Sigmoid colon (tissue), 7 donors: ENCODE results near the gene MYRF. TPM values are rescaled to one million over a fixed set of nuclear protein-coding genes. Genes with fewer than 3 reads are reported as not detected.

Experiments used
- DNase-seq: peaks from one replicate; pipeline ENCODE4 v3.0.0-alpha.2; 2019
- H3K27ac ChIP-seq, 4 donors: fragments of 200-600 bp; sonication (generic); one replicate each; pipeline ENCODE4 v1.5.1; 2016 to 2019; ENCODE audit warnings: mild to moderate bottlenecking in 1 of 4
- H3K27me3 ChIP-seq, 3 donors: fragments of 200-600 bp; sonication (generic); one replicate each; pipeline ENCODE4 v1.5.1; 2019; ENCODE audit warnings: mild to moderate bottlenecking in 1 of 3
- H3K36me3 ChIP-seq, 4 donors: fragments of 200-600 bp; sonication (generic); one replicate each; pipeline ENCODE4 v1.5.1; 2016 to 2019
- H3K4me1 ChIP-seq, 4 donors: fragments of 200-600 bp; sonication (generic); one replicate each; pipeline ENCODE4 v1.5.1; 2017 to 2019
- H3K4me3 ChIP-seq, 4 donors: fragments of 200-600 bp; sonication (generic); one replicate each; pipeline ENCODE4 v1.5.1; 2017 to 2019; ENCODE audit warnings: mild to moderate bottlenecking in 2 of 4, moderate library complexity in 1 of 4
- H3K9me3 ChIP-seq, 4 donors: fragments of 200-600 bp in 3 of 4; sonication (generic) in 3 of 4; one replicate each; pipeline versions ENCODE4 v1.5.1 to v1.6.1; 2013 to 2019
- CTCF ChIP-seq, 4 experiments: fragments of 450-650 bp in 3 of 4; fragments of 200-600 bp in 1 of 4; IDR thresholded peaks; one replicate each; pipeline ENCODE4 v1.5.1; 2016 to 2019; ENCODE audit warnings: antibody characterized with exemption in 4 of 4, mild to moderate bottlenecking in 3 of 4, moderate library complexity in 2 of 4
- EP300 ChIP-seq, 4 donors: sonication (generic); formaldehyde crosslinking; IDR thresholded peaks; one replicate each; pipeline ENCODE4 v1.6.1; 2017; ENCODE audit warnings: antibody characterized with exemption in 4 of 4
- POLR2A ChIP-seq, 2 donors: fragments of 450-650 bp; IDR thresholded peaks; one replicate each; pipeline ENCODE4 v1.6.1; 2016; ENCODE audit warnings: antibody characterized with exemption in 2 of 2, mild to moderate bottlenecking in 2 of 2, moderate library complexity in 2 of 2
- POLR2AphosphoS5 ChIP-seq, 4 donors: sonication (generic); formaldehyde crosslinking; IDR thresholded peaks; one replicate each; pipeline ENCODE4 v1.6.1; 2017; ENCODE audit warnings: antibody characterized with exemption in 4 of 4
- WGBS, 2 donors: extraction: QIAGEN DNeasy Blood & Tissue Kit; methylation state at CpG; one replicate each; pipeline ENCODE4 v1.1.7; 2013; 5-methylcytosine and 5-hydroxymethylcytosine counted together
- intact Hi-C: fragments of 100-400 bp; cut with DNase I; formaldehyde crosslinking; loops from one replicate; pipeline ENCODE4 v1.15.1; 2023
- polyA plus RNA-seq, 3 donors: library from polyadenylated mRNA; stranded (reverse); fragments of 200-250 nt; gene quantifications; one replicate each; pipeline ENCODE4 v1.2.3, GENCODE V29; 2013
- total RNA-seq, 4 donors: library from RNA; depleted of rRNA; stranded (reverse); fragments of >200 nt; gene quantifications; one replicate each; pipeline ENCODE4 v1.1.0, GENCODE V29; 2016
- donor health status: healthy with polysubstance abuse.
- donor health status: Bipolar disorder and iron deficiency.
- donor health status: healthy.

Gene MYRF
- total and polyA plus RNA-seq, 7 donors = under 0.01 to 6.4 (median 0.66) TPM

GRCh38 chr11:61728066-61728939 lies 24.1 kb upstream of the MYRF start:
- Histone ChIP-seq H3K4me3 (no peak overlapping the region), H3K27ac (peak overlapping the region in 1 of 4 donors; percentile 65), H3K4me1 (peaks cover 0 to 22% (median 20%) of the 10 kb centered on the region in 4 donors), H3K36me3 (peaks cover 0 to 32% (median 2%) of the 10 kb centered on the region in 4 donors), H3K9me3 (no peaks in the 10 kb centered on the region), H3K27me3 (no peaks in the 10 kb centered on the region)
- intact Hi-C loops = no loop called here
- WGBS, 2 donors = 92% methylated on average over 33 of the region's 33 CpGs
- no peak for DNase-seq
- TF ChIP-seq CTCF (IDR thresholded peaks at IDR 0.05) (no peak), POLR2AphosphoS5 (IDR thresholded peaks at IDR 0.05) (no peak), POLR2A (IDR thresholded peaks at IDR 0.05) (no peak), EP300 (IDR thresholded peaks at IDR 0.05) (no peak)

GRCh38 chr11:61728940-61729219 lies 23.6 kb upstream of the MYRF start:
- H3K36me3 ChIP-seq = peaks cover 0 to 32% (median 2%) of the 10 kb centered on the region in 4 donors
- no peaks in the 10 kb centered on the region for H3K9me3 ChIP-seq
- H3K27me3 ChIP-seq = no peaks in the 10 kb centered on the region
- no peak for TF ChIP-seq CTCF (IDR thresholded peaks at IDR 0.05)
- no peak for TF ChIP-seq POLR2A (IDR thresholded peaks at IDR 0.05)
- TF ChIP-seq EP300 (IDR thresholded peaks at IDR 0.05) = no peak
- TF ChIP-seq POLR2AphosphoS5 (IDR thresholded peaks at IDR 0.05) = no peak
- no peak overlapping the region for H3K4me3 ChIP-seq
- DNase-seq = no peak
- peak overlapping the region in 2 of 4 donors; percentile 10 to 65 for H3K27ac ChIP-seq
- intact Hi-C loops = no loop called here
- peaks cover 0 to 24% (median 22%) of the 10 kb centered on the region in 4 donors for H3K4me1 ChIP-seq
- WGBS, 2 donors = 80 to 84% methylated on average over 8 of the region's 8 CpGs

- Histone ChIP-seq H3K4me1 (peaks cover 0 to 24% (median 22%) of the 10 kb centered on the region in 4 donors), H3K9me3 (no peaks in the 10 kb centered on the region), H3K4me3 (no peak overlapping the region), H3K27me3 (no peaks in the 10 kb centered on the region), H3K36me3 (peaks cover 0 to 28% (median 4%) of the 10 kb centered on the region in 4 donors), H3K27ac (no peak overlapping the region)
- no peak for TF ChIP-seq POLR2A (IDR thresholded peaks at IDR 0.05)
- TF ChIP-seq EP300 (IDR thresholded peaks at IDR 0.05) = no peak
- no peak for TF ChIP-seq POLR2AphosphoS5 (IDR thresholded peaks at IDR 0.05)
- no peak for TF ChIP-seq CTCF (IDR thresholded peaks at IDR 0.05)
- DNase-seq = no peak
- intact Hi-C loops = no loop called here
- WGBS, 2 donors = 52 to 73% methylated on average over 13 of the region's 13 CpGs
These were observed 22.0 kb upstream of the MYRF start for GRCh38 chr11:61730240-61730994.

GRCh38 chr11:61731211-61731951 lies 21.1 kb upstream of the MYRF start:
- 90 to 91% methylated on average over 19 of the region's 19 CpGs for WGBS, 2 donors
- peaks cover 0 to 35% (median 10%) of the 10 kb centered on the region in 4 donors for H3K36me3 ChIP-seq
- no peak for DNase-seq
- peaks cover 0 to 24% (median 22%) of the 10 kb centered on the region in 4 donors for H3K4me1 ChIP-seq
- no peaks in the 10 kb centered on the region for H3K9me3 ChIP-seq
- intact Hi-C loops = no loop called here
- no peak overlapping the region for H3K4me3 ChIP-seq
- TF ChIP-seq POLR2A (IDR thresholded peaks at IDR 0.05) (no peak), CTCF (IDR thresholded peaks at IDR 0.05) (no peak), EP300 (IDR thresholded peaks at IDR 0.05) (no peak), POLR2AphosphoS5 (IDR thresholded peaks at IDR 0.05) (no peak)
- H3K27me3 ChIP-seq = no peaks in the 10 kb centered on the region
- peak overlapping the region; percentile 49 to 74 (median 69) for H3K27ac ChIP-seq
